SK-N-SH (cell line): ENCODE results near the gene FMO2. TPM values are rescaled to one million over a fixed set of nuclear protein-coding genes. Genes with fewer than 3 reads are reported as not detected.
A peak's percentile ranks its signal among the peaks of the same experiment; 100 is the strongest.

Experiments
- CTCF ChIA-PET: fragments of 300-600, 350-600 bp; formaldehyde crosslinking; extraction: SDS; loops from one replicate; lab custom pipeline; 2021; lab: Yijun Ruan, JAX
- POLR2A ChIA-PET: fragments of 350-600 bp; sonication (Branson Sonifier 250); formaldehyde crosslinking; extraction: SDS; loops from one replicate; lab custom pipeline; 2020; ENCODE audit warnings: antibody characterized with exemption, inconsistent platforms; lab: Yijun Ruan, JAX
- DNase-seq: peaks from one replicate; pipeline ENCODE4 v3.0.0; 2012
- H2AFZ ChIP-seq: fragments of 200-600 bp; sonication (generic); 2 replicates; pipeline ENCODE4 v1.8.1; 2016; ENCODE audit warnings: antibody characterized with exemption, mild to moderate bottlenecking, low read depth
- H3F3A ChIP-seq: fragments of 200-600 bp; sonication (generic); replicated peaks from 2 replicates; pipeline ENCODE3; 2016; ENCODE audit warnings: antibody characterized with exemption, mild to moderate bottlenecking; ENCODE audit not compliant: insufficient read depth
- H3K27ac ChIP-seq, 2 experiments: fragments of 200-500 bp in 1 of 2; fragments of 200-600 bp in 1 of 2; sonication (Bioruptor generic) in 1 of 2; sonication (generic), shearing (Covaris generic) in 1 of 2; 2 replicates each; pipeline versions ENCODE4 v1.5.1 to v1.6.1; 2014 to 2016; ENCODE audit warnings: low read depth in 2 of 2, inconsistent platforms in 1 of 2, low read length in 1 of 2, mild to moderate bottlenecking in 1 of 2, mixed read lengths in 1 of 2
- H3K27me3 ChIP-seq: fragments of 200-600 bp; sonication (generic), shearing (Covaris generic); 2 replicates; pipeline ENCODE4 v1.6.1; 2016; ENCODE audit warnings: mixed run types; ENCODE audit not compliant: insufficient read depth
- H3K36me3 ChIP-seq, 2 experiments: fragments of 200-500 bp in 1 of 2; fragments of 200-600 bp in 1 of 2; sonication (Bioruptor generic) in 1 of 2; sonication (generic) in 1 of 2; replicated peaks in 1 of 2; 2 replicates each; pipeline versions ENCODE3 to v1.5.1; 2014 to 2016; ENCODE audit warnings: low read length in 1 of 2, mild to moderate bottlenecking in 1 of 2; ENCODE audit not compliant: insufficient read depth in 2 of 2, control insufficient read depth in 1 of 2
- H3K4me1 ChIP-seq, 2 experiments: fragments of 200-500 bp in 1 of 2; fragments of 200-600 bp in 1 of 2; sonication (Bioruptor generic) in 1 of 2; sonication (generic), shearing (Covaris generic) in 1 of 2; 2 replicates each; pipeline versions ENCODE4 v1.5.1 to v1.6.1; 2014 to 2016; ENCODE audit warnings: low read depth in 1 of 2, low read length in 1 of 2, mixed run types in 1 of 2; ENCODE audit not compliant: insufficient read depth in 2 of 2, control insufficient read depth in 1 of 2
- H3K4me2 ChIP-seq: fragments of 200-600 bp; sonication (generic), shearing (Covaris generic); 2 replicates; pipeline ENCODE4 v1.6.1; 2017; ENCODE audit warnings: mixed run types
- H3K4me3 ChIP-seq, 2 experiments: fragments of 200-500 bp in 1 of 2; fragments of 200-600 bp in 1 of 2; sonication (Bioruptor generic) in 1 of 2; sonication (generic), shearing (Covaris generic) in 1 of 2; 2 replicates each; pipeline versions ENCODE4 v1.5.1 to v1.8.1; 2014 to 2016; ENCODE audit warnings: low read depth in 2 of 2, inconsistent platforms in 1 of 2, low read length in 1 of 2, mild to moderate bottlenecking in 1 of 2, mixed read lengths in 1 of 2, moderate library complexity in 1 of 2
- H3K79me2 ChIP-seq: fragments of 200-600 bp; sonication (generic); 2 replicates; pipeline ENCODE4 v1.8.1; 2017; ENCODE audit warnings: mild to moderate bottlenecking; ENCODE audit not compliant: insufficient read depth
- H3K9ac ChIP-seq: fragments of 200-600 bp; sonication (generic); 2 replicates; pipeline ENCODE4 v1.6.1; 2017; ENCODE audit warnings: mixed run types
- H3K9me2 ChIP-seq: fragments of 200-600 bp; sonication (generic); 2 replicates; pipeline ENCODE4 v1.6.1; 2017; ENCODE audit warnings: mixed run types
- H3K9me3 ChIP-seq: fragments of 200-600 bp; sonication (generic); 2 replicates; pipeline ENCODE4 v1.6.1; 2017; ENCODE audit warnings: mixed run types, mild to moderate bottlenecking, moderate library complexity
- H4K20me1 ChIP-seq: fragments of 200-600 bp; sonication (generic); 2 replicates; pipeline ENCODE4 v1.6.1; 2017; ENCODE audit warnings: mild to moderate bottlenecking, mixed run types; ENCODE audit not compliant: insufficient read depth
- CHD2 ChIP-seq: fragments of 150-350 bp; IDR thresholded peaks from 2 replicates; pipeline ENCODE4 v1.6.1; 2018; ENCODE audit warnings: low read length; ENCODE audit not compliant: partially characterized antibody
- EZH2phosphoT487 ChIP-seq: fragments of 200-600 bp; sonication (generic); IDR thresholded peaks from 2 replicates; pipeline ENCODE4 v1.6.1; 2017; ENCODE audit warnings: low read depth, mixed run types, mild to moderate bottlenecking, antibody characterized with exemption, moderate library complexity, borderline replicate concordance
- FOSL2 ChIP-seq: IDR thresholded peaks from 2 replicates; pipeline ENCODE4 v1.4.0; 2012; ENCODE audit warnings: low read depth, mild to moderate bottlenecking, moderate library complexity, borderline replicate concordance
- FOXJ3 ChIP-seq: sonication (generic); formaldehyde crosslinking; IDR thresholded peaks from 2 replicates; pipeline ENCODE4 v1.5.1; 2020; ENCODE audit warnings: mild to moderate bottlenecking, missing genetic modification reagents
- GATA2 ChIP-seq: sonication (generic); formaldehyde crosslinking; IDR thresholded peaks from 2 replicates; pipeline ENCODE4 v1.5.0; 2020; ENCODE audit warnings: mild to moderate bottlenecking, missing genetic modification reagents
- IRF3 ChIP-seq: fragments of 150-350 bp; IDR thresholded peaks from 2 replicates; pipeline ENCODE4 v1.6.1; 2016; ENCODE audit warnings: mild to moderate bottlenecking, low read depth, low read length
- MAX ChIP-seq: IDR thresholded peaks from 2 replicates; pipeline ENCODE4 v1.4.0; 2012; ENCODE audit warnings: low read depth
- POLR2AphosphoS5 ChIP-seq: IDR thresholded peaks from 2 replicates; pipeline ENCODE4 v1.6.1; 2012; ENCODE audit warnings: low read depth, low read length
- RAD21 ChIP-seq: IDR thresholded peaks from 2 replicates; pipeline ENCODE4 v1.6.1; 2012; ENCODE audit warnings: mild to moderate bottlenecking, low read length
- RCOR1 ChIP-seq: fragments of 150-350 bp; IDR thresholded peaks from 2 replicates; pipeline ENCODE4 v1.6.1; 2017; ENCODE audit warnings: antibody characterized with exemption, low read length
- SIN3A ChIP-seq: IDR thresholded peaks from 2 replicates; pipeline ENCODE4 v1.6.1; 2012; ENCODE audit warnings: low read depth, mild to moderate bottlenecking, low read length, moderate library complexity, borderline replicate concordance
- SMC3 ChIP-seq: IDR thresholded peaks from 2 replicates; pipeline ENCODE4 v1.6.1; 2012; ENCODE audit warnings: low read depth, low read length, improper control_type of control experiment
- TCF12 ChIP-seq: IDR thresholded peaks from 2 replicates; pipeline ENCODE4 v1.4.0; 2012
- USF2 ChIP-seq: fragments of 150-350 bp; IDR thresholded peaks from 2 replicates; pipeline ENCODE4 v1.6.1; 2017; ENCODE audit warnings: antibody characterized with exemption, low read length, low read depth, borderline replicate concordance
- WGBS: methylation state at CpG from one replicate; pipeline ENCODE4 v1.1.6; 2017; ENCODE audit warnings: low lambda C conversion rate; 5-methylcytosine and 5-hydroxymethylcytosine counted together
- polyA plus RNA-seq, 3 experiments: library from polyadenylated mRNA; depleted of rRNA; stranded (reverse); fragments of >200 nt; gene quantifications; 2 replicates each; pipeline ENCODE4 v1.2.3, GENCODE V29; 2012
- TF ChIP-seq, protein P1 (sequence below): IDR thresholded peaks from 2 replicates; pipeline ENCODE4 v1.4.0; 2012; ENCODE audit warnings: low read depth, borderline replicate concordance
- TF ChIP-seq, protein P2 (sequence below): fragments of 200-600 bp; sonication (generic); IDR thresholded peaks from 2 replicates; pipeline ENCODE4 v1.6.1; 2017; ENCODE audit warnings: antibody characterized with exemption, mild to moderate bottlenecking, moderate library complexity
- TF ChIP-seq, protein P3 (sequence below): IDR thresholded peaks from 2 replicates; pipeline ENCODE4 v1.6.1; 2012; ENCODE audit warnings: mild to moderate bottlenecking, low read depth, low read length, moderate library complexity

Gene FMO2
- polyA plus RNA-seq, 1 of the 3 experiments (the other 2 are of a cell fraction): not detected

DNA sequence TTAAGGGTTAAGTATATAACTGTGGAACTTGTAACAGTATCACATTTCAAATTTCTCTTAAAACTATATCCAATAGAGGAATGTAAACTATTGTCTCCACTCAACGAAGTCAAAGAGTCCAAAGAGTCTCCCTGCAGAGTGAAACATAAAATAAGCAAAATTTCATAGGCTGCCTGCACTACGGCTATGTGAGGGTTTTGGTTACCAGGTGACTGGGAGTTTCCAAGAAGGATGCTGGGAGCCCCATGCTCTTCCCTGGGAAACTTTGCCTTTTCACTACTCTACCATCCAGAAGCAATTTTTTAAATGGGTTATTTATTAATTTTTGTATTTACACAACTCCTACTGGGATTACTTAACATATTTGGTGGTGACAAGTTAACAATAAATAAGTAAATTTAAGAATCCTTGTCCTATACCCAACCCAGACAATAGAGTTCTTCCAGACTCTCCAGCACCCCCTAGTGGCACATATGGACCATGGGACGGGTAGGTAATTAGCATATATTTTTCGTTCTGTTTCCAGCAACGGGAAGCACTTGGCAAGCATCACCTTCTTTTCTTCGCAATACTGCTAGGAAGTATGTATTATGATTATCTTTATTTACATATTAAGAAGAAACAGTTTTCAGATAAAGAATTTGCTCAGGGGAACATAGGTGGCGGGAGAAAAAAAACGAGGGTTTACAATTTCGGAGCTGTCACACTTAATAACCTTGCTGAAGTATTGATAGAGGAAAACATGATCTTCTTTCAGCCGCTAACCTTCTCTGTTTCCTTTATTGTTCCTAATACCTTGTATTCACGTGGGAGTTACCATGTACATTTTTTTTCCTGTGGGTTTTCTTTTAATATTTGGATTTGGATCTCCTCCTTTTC, 3.5 kb downstream of the FMO2 start:
- ChIA-PET CTCF (interaction anchor here (0.6 to 1.9 kb wide), 9 partner anchors 9 to 107 kb away, joined by 3 to 10 read pairs (median 4); no protein-coding TSS in a partner anchor), POLR2A (no interaction called here)
- H3K27me3 ChIP-seq: peaks cover 27% of the 10 kb centered on the region; the same call in 1 of the 2 replicates
- H3K9me3 ChIP-seq: no peaks in the 10 kb centered on the region
- peak; percentile 47 for DNase-seq
- no peaks in the 10 kb centered on the region for H3K36me3 ChIP-seq
- H4K20me1 ChIP-seq: no peaks in the 10 kb centered on the region
- peak overlapping the region; percentile 48; the same call in 1 of the 2 replicates for H2AFZ ChIP-seq
- TF ChIP-seq SIN3A (no peak), POLR2AphosphoS5 (no peak), RAD21 (peak; percentile 57), FOXJ3 (no peak), IRF3 (no peak), USF2 (no peak), EZH2phosphoT487 (no peak), SMC3 (peak; percentile 44), RCOR1 (no peak), TCF12 (no peak), MAX (no peak), CHD2 (no peak), FOSL2 (no peak), GATA2 (CRISPR knock-in tag) (no peak)
- TF ChIP-seq, protein P1, sequence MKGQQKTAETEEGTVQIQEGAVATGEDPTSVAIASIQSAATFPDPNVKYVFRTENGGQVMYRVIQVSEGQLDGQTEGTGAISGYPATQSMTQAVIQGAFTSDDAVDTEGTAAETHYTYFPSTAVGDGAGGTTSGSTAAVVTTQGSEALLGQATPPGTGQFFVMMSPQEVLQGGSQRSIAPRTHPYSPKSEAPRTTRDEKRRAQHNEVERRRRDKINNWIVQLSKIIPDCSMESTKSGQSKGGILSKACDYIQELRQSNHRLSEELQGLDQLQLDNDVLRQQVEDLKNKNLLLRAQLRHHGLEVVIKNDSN: no peak
- TF ChIP-seq, protein P2, sequence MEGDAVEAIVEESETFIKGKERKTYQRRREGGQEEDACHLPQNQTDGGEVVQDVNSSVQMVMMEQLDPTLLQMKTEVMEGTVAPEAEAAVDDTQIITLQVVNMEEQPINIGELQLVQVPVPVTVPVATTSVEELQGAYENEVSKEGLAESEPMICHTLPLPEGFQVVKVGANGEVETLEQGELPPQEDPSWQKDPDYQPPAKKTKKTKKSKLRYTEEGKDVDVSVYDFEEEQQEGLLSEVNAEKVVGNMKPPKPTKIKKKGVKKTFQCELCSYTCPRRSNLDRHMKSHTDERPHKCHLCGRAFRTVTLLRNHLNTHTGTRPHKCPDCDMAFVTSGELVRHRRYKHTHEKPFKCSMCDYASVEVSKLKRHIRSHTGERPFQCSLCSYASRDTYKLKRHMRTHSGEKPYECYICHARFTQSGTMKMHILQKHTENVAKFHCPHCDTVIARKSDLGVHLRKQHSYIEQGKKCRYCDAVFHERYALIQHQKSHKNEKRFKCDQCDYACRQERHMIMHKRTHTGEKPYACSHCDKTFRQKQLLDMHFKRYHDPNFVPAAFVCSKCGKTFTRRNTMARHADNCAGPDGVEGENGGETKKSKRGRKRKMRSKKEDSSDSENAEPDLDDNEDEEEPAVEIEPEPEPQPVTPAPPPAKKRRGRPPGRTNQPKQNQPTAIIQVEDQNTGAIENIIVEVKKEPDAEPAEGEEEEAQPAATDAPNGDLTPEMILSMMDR: peak; percentile 88
- TF ChIP-seq, protein P3, sequence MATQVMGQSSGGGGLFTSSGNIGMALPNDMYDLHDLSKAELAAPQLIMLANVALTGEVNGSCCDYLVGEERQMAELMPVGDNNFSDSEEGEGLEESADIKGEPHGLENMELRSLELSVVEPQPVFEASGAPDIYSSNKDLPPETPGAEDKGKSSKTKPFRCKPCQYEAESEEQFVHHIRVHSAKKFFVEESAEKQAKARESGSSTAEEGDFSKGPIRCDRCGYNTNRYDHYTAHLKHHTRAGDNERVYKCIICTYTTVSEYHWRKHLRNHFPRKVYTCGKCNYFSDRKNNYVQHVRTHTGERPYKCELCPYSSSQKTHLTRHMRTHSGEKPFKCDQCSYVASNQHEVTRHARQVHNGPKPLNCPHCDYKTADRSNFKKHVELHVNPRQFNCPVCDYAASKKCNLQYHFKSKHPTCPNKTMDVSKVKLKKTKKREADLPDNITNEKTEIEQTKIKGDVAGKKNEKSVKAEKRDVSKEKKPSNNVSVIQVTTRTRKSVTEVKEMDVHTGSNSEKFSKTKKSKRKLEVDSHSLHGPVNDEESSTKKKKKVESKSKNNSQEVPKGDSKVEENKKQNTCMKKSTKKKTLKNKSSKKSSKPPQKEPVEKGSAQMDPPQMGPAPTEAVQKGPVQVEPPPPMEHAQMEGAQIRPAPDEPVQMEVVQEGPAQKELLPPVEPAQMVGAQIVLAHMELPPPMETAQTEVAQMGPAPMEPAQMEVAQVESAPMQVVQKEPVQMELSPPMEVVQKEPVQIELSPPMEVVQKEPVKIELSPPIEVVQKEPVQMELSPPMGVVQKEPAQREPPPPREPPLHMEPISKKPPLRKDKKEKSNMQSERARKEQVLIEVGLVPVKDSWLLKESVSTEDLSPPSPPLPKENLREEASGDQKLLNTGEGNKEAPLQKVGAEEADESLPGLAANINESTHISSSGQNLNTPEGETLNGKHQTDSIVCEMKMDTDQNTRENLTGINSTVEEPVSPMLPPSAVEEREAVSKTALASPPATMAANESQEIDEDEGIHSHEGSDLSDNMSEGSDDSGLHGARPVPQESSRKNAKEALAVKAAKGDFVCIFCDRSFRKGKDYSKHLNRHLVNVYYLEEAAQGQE: no peak
- no peaks in the 10 kb centered on the region for H3K79me2 ChIP-seq
- no peak overlapping the region for H3K9ac ChIP-seq
- no peak overlapping the region for H3K27ac ChIP-seq
- H3K4me3 ChIP-seq: peak overlapping the region in 1 of 2 experiments; percentile 45; a peak in 1 of 4 replicates
- no peaks in the 10 kb centered on the region for H3K9me2 ChIP-seq
- H3F3A ChIP-seq: no peaks in the 10 kb centered on the region
- WGBS: 8% methylated on average over 11 of the region's 11 CpGs
- no peaks in the 10 kb centered on the region for H3K4me1 ChIP-seq
- 0 out of 2 replicates have a peak overlapping the region, but pooled peaks have one; percentile 25 for H3K4me2 ChIP-seq
